GM10248 (cell line): ENCODE data around the gene OR2T4.

Experiments
- CTCF ChIA-PET: fragments of 300-600 bp; sonication (Branson Sonifier 250); formaldehyde crosslinking; extraction: SDS; loops from one replicate; lab custom pipeline; 2021; ENCODE audit warnings: antibody characterized with exemption; lab: Yijun Ruan, JAX
- POLR2A ChIA-PET: fragments of 350-650 bp; sonication (Branson Sonifier 250); formaldehyde crosslinking; extraction: SDS; loops from one replicate; lab custom pipeline; 2020; ENCODE audit warnings: antibody characterized with exemption; lab: Yijun Ruan, JAX
- DNase-seq: peaks from one replicate; pipeline ENCODE4 v3.0.0; 2012; ENCODE audit errors: extremely low spot score
- TF ChIP-seq, protein P1 (sequence below): IDR thresholded peaks from 2 replicates; pipeline ENCODE4 v1.5.1; 2012; ENCODE audit warnings: mild to moderate bottlenecking, low read depth; ENCODE audit errors: extremely low read depth, missing control alignments, control extremely low read depth

The OR2T4 gene

GRCh38 chr1:248388426-248388825 lies 27.0 kb downstream of the OR2T4 start:
- CTCF ChIA-PET: interaction anchor here (0.9 to 1.4 kb wide), 2 partner anchors 12 to 16 kb away, joined by 3 to 10 read pairs; no protein-coding TSS in a partner anchor
- POLR2A ChIA-PET: no interaction called here
- TF ChIP-seq, protein P1, sequence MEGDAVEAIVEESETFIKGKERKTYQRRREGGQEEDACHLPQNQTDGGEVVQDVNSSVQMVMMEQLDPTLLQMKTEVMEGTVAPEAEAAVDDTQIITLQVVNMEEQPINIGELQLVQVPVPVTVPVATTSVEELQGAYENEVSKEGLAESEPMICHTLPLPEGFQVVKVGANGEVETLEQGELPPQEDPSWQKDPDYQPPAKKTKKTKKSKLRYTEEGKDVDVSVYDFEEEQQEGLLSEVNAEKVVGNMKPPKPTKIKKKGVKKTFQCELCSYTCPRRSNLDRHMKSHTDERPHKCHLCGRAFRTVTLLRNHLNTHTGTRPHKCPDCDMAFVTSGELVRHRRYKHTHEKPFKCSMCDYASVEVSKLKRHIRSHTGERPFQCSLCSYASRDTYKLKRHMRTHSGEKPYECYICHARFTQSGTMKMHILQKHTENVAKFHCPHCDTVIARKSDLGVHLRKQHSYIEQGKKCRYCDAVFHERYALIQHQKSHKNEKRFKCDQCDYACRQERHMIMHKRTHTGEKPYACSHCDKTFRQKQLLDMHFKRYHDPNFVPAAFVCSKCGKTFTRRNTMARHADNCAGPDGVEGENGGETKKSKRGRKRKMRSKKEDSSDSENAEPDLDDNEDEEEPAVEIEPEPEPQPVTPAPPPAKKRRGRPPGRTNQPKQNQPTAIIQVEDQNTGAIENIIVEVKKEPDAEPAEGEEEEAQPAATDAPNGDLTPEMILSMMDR: no peak
- no peak for DNase-seq

GRCh38 chr1:248393050-248393449 lies 31.6 kb downstream of the OR2T4 start:
- ChIA-PET POLR2A (no interaction called here), CTCF (interaction anchor here (1.2 kb wide), 1 partner anchor 13 kb away, joined by 3 read pairs; no protein-coding TSS in a partner anchor)
- TF ChIP-seq, protein P1: no peak
- DNase-seq: no peak

- ChIA-PET CTCF (interaction anchor here (1.2 kb wide), 1 partner anchor 403 kb away, joined by 3 read pairs; no protein-coding TSS in a partner anchor), POLR2A (no interaction called here)
- TF ChIP-seq, protein P1: no peak
- DNase-seq: no peak
Measured at GRCh38 chr1:248402748-248403147, 41.3 kb downstream of the OR2T4 start, which contains the start of gene OR2T1. Gene OR2T1, plus strand, starts transcription at chr1:248403048. Its CDS starts 3,100 bp downstream, at chr1:248406148.

GRCh38 chr1:248404024-248404423 lies 42.6 kb downstream of the OR2T4 start:
- POLR2A ChIA-PET: no interaction called here
- CTCF ChIA-PET: interaction anchor here (0.8 to 2.7 kb wide), 13 partner anchors 9 to 419 kb away, joined by 3 to 24 read pairs (median 3); partner anchors contain the start of gene LYPD8

GRCh38 chr1:248406721-248407692 lies 45.5 kb downstream of the OR2T4 start:
- DNase-seq: no peak
- TF ChIP-seq, protein P1: no peak
- CTCF ChIA-PET: no interaction called here
- POLR2A ChIA-PET: no interaction called here

More at GRCh38 chr1:248404024-248404423, 42.6 kb downstream of the OR2T4 start:
- no peak for DNase-seq
- TF ChIP-seq, protein P1: no peak
